ENCODE measurements around the gene CTPS1.

DNA sequence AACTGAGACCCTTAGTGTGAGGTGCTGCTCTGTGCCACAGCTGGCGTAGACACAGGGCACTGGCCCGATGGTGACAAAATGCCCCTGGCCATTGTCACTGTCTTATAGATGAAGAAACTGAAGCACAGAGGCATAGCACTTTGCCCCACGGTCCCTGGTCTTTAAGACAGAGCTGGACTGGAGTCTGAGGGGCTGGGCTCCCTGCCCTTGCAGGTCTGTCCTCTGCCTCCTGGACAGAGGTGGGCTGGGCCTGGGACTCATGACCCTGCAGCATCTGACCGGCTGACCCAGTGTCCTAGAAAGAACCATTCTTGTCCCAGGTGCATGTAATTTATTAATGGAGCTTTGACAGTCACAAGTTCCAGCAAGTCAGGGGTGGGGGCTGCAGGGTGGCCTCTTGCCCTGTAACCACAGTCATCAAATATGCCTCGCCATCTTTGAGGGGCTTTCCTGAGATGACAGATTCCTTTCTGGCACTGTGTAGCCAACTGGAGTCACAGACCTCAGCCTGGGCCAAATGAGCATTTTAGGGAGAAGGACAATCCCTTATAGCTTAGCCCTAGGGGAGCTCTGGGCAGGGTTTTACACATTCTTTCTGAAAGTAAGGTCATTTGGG, 35.9 kb downstream of the CTPS1 start:
- TF ChIP-seq, protein P1, sequence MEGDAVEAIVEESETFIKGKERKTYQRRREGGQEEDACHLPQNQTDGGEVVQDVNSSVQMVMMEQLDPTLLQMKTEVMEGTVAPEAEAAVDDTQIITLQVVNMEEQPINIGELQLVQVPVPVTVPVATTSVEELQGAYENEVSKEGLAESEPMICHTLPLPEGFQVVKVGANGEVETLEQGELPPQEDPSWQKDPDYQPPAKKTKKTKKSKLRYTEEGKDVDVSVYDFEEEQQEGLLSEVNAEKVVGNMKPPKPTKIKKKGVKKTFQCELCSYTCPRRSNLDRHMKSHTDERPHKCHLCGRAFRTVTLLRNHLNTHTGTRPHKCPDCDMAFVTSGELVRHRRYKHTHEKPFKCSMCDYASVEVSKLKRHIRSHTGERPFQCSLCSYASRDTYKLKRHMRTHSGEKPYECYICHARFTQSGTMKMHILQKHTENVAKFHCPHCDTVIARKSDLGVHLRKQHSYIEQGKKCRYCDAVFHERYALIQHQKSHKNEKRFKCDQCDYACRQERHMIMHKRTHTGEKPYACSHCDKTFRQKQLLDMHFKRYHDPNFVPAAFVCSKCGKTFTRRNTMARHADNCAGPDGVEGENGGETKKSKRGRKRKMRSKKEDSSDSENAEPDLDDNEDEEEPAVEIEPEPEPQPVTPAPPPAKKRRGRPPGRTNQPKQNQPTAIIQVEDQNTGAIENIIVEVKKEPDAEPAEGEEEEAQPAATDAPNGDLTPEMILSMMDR (conservative IDR thresholded peaks at IDR 0.05; ENCODE audit: low read depth in 2 of 2), result no peak
- no peak for TF ChIP-seq POLR2AphosphoS5 (IDR thresholded peaks at IDR 0.05; ENCODE audit: low read depth)
- TF ChIP-seq, protein P2, sequence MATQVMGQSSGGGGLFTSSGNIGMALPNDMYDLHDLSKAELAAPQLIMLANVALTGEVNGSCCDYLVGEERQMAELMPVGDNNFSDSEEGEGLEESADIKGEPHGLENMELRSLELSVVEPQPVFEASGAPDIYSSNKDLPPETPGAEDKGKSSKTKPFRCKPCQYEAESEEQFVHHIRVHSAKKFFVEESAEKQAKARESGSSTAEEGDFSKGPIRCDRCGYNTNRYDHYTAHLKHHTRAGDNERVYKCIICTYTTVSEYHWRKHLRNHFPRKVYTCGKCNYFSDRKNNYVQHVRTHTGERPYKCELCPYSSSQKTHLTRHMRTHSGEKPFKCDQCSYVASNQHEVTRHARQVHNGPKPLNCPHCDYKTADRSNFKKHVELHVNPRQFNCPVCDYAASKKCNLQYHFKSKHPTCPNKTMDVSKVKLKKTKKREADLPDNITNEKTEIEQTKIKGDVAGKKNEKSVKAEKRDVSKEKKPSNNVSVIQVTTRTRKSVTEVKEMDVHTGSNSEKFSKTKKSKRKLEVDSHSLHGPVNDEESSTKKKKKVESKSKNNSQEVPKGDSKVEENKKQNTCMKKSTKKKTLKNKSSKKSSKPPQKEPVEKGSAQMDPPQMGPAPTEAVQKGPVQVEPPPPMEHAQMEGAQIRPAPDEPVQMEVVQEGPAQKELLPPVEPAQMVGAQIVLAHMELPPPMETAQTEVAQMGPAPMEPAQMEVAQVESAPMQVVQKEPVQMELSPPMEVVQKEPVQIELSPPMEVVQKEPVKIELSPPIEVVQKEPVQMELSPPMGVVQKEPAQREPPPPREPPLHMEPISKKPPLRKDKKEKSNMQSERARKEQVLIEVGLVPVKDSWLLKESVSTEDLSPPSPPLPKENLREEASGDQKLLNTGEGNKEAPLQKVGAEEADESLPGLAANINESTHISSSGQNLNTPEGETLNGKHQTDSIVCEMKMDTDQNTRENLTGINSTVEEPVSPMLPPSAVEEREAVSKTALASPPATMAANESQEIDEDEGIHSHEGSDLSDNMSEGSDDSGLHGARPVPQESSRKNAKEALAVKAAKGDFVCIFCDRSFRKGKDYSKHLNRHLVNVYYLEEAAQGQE (IDR thresholded peaks at IDR 0.05; ENCODE audit: unreplicated experiment), result no peak
- no peak for TF ChIP-seq EZH2 (IDR thresholded peaks at IDR 0.05; ENCODE audit: low read depth, unreplicated experiment)
- TF ChIP-seq EZH2phosphoT487 (IDR thresholded peaks at IDR 0.05; ENCODE audit: unreplicated experiment), result no peak
- TF ChIP-seq, protein P3, sequence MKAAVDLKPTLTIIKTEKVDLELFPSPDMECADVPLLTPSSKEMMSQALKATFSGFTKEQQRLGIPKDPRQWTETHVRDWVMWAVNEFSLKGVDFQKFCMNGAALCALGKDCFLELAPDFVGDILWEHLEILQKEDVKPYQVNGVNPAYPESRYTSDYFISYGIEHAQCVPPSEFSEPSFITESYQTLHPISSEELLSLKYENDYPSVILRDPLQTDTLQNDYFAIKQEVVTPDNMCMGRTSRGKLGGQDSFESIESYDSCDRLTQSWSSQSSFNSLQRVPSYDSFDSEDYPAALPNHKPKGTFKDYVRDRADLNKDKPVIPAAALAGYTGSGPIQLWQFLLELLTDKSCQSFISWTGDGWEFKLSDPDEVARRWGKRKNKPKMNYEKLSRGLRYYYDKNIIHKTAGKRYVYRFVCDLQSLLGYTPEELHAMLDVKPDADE (IDR thresholded peaks at IDR 0.05), result no peak
